LoVo (cell line): ENCODE results near the gene KIF1C.

Source experiments
- DNase-seq: peaks from one replicate; pipeline ENCODE4 v3.0.0-alpha.2; 2016; ENCODE audit warnings: low spot score

KIF1C gene

DNA sequence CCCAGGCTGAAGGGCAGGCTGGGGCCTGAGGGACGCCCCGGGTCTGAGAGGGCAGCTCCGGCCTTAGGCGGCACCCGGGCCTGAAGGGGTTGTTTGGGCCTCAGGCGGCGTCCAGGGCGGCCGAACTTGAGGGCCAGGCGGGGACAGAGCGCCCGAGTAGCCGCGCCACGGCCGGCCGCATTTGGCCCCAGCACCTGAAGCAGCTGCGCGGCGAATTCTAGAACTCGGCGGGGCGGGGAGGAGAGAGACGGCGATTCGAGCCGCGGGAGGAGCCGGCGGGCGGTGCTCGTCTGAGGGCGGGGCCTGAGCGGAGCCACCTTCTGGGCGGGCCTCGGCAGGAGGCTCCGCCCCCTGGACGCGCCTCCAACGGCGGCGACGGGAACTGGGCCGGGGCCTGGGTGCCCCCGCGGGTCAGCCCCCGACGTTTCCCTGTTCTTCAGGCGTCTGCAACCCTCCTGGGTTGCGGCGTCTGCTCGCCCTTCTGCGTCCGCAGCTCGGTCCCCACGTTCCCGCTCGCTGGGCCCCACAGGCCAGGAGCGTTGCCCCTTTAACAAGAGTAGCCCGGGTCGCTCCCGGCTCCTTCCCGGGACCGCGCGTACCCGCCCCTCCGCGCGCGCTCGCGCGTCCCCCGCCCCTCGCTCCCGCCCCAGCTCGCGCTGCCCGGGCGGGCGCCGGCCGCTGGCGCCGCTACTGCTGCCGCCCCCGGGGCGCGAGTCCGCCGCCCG lies at the start of gene KIF1C, which contains the start of gene INCA1:
Gene KIF1C, plus strand, starts transcription at position 649 of the 725 bp plus-strand sequence. CDS start 2,297 bp downstream, outside the sequence.
Gene INCA1, minus strand, starts transcription at position 221 of the 725 bp plus-strand sequence. CDS start 3,085 bp downstream, outside the sequence.
- peak; percentile 93 for DNase-seq

DNA sequence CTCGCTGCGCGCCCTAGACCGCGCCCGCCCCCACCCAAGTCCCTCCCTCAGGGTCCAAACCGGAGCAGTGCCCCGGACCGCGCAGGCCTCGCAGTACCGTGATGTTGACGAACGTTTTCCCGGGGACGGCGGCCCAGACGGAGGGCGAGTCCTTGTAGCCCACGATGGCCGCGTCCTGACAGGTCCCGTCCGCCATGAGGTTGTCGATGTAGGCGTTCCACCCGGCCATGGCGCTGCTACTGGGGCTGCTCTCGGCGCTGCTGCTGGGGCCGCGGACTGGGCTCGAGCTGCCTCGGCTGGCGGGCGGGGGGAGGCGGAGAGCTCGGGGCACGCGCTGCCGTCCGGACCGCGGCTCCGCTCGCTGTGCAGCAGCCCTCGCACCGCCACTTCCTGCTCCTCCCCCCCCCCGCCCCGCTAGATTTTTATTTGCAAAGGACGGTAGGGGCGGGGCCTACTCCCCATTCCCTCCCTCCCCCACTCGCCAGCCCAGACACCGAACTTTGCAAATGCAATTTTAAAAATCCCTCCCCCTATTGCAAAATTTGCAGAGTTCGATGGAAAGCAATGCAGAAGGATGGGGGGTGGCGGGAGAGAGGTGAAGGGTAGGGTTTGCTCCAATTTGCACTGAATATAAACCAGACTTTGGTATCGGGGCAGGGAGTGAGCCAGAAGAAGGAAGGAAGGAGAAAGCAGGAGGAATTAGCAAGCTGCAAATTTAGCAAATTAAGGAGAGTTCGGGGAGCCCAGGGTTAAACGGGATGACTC lies 49.4 kb upstream of the KIF1C start, which contains the start of gene PFN1:
Gene PFN1, minus strand, starts transcription at position 365 of the 765 bp plus-strand sequence. Its CDS starts 136 bp downstream, at position 229.
- peak; percentile 85 for DNase-seq

DNA sequence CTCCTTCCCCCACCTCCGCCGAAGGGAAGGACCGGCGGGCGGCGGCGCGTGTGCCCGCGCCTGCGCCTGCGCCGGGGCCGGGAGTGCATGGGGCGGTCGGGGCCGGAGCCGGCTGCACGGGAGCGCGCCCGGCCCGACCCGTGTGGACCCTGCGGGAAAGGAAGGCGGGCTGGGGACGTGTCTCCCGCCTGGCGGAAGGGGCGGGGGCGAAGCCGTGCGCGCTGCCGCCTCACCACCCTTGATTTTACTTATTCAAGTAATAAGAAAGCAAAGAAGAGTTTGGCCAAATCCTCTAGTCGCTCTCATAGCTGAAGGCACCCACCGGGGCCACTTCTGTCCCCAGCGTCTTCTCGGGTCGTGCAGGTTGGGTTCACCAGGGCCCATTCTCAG lies 48.8 kb upstream of the KIF1C start:
- DNase-seq = peak; percentile 79

GRCh38 chr17:4949321-4950074 lies 48.3 kb upstream of the KIF1C start:
- DNase-seq = peak; percentile 77

- peak; percentile 46 for DNase-seq
These were observed 47.5 kb upstream of the KIF1C start for GRCh38 chr17:4950075-4950745.

DNA sequence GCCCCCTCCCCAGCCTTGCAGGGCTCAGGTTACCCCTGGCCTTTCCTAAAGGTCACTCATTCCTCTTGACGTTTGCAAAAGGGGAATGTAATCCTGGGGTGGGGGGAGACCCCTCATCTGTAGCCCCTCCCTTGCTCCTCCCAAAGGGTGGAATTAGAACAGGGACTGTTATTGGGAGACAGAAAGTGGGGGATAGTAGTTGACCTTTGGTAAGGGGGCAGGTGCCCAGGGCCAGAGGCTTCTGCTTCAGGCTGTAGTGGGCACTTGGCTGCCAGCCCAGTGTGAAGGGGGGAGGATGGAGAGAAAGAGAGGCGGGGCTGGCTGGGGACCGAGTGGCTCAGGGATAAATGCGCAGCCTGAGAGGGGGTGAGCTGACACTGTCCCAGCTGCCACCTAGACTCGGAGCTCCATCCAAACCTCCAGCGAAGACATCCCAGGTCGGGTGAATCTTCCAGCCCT lies 47.0 kb upstream of the KIF1C start, which contains the start of gene ENO3:
Gene ENO3, plus strand, starts transcription at position 374 of the 459 bp plus-strand sequence. CDS start 711 bp downstream, outside the sequence.
- DNase-seq = no peak

DNA sequence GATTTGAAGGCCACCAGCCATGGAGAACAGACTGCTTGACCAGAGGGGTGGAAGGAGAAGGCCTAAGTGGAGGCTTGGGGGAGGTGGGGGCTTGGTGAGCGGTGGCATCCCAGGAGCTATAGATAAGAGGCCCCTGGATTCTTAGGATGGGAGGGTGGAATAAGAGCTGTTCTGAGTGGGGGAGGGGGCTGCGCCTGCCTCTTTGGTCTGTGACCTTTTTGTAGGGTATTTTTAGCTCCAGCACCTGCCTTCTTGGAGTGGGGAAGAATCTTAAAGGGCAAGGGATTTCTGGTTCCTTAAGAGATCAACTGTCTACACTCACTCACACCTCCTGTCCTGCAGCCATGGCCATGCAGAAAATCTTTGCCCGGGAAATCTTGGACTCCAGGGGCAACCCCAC lies 46.3 kb upstream of the KIF1C start:
- no peak for DNase-seq

- DNase-seq = no peak
These were observed 44.2 kb upstream of the KIF1C start for GRCh38 chr17:4953451-4953961.

- DNase-seq = no peak
These were observed 42.7 kb upstream of the KIF1C start for GRCh38 chr17:4955091-4955490.

DNA sequence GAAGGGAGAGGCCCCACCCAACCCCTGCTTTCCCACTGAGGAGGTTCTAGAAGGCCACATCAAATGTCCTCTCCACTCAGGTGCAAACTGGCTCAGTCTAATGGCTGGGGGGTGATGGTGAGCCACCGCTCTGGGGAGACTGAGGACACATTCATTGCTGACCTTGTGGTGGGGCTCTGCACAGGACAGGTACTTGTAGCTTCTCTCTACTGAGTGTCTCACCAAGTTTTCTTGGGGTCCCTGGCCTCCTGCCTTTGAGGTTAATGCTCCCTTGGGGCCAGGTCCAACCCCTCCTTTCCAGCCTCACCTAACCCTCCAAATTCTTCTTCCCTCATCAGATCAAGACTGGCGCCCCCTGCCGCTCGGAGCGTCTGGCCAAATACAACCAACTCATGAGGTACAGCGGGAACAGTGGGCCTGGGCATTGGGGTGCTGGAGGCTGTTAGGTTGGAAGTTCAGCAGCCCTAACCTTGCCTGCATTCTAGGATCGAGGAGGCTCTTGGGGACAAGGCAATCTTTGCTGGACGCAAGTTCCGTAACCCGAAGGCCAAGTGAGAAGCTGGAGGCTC lies 41.2 kb upstream of the KIF1C start:
- no peak for DNase-seq

- no peak for DNase-seq
These were observed 39.6 kb upstream of the KIF1C start for GRCh38 chr17:4958102-4958501.

DNA sequence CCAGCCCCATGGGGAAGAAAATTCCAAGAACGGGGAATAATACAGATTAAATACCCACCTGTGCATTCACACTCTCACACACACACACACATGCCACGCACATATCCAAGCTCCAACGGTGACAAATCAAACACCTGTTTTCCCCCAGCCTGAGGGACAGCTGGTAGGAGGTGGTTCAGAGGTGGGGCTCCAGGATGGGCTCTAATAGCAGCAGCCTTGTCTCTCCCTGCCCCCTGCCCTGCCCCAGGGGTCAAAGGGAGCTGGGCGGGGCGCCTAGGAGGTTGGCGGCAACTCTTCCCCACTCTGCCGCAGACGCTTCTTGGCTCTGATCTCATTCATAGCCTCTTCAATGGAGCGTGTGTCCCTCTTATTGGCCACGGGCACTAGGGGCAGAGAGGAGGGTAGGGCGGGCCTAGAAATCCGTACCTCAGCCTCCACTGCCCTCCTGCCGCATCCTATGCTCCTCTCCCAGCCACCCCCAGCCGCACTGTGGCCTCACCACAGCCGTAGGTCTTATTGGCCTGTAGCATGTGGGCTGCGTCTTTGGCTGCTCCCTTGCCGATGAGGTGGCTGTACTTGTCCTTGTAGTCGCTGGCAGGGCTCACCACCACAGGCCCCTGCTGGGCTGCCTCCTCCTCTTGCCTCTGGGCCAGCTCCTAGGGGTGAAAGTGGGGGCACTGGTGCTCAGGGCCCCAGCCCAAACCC lies 38.3 kb upstream of the KIF1C start:
- no peak for DNase-seq

- DNase-seq = no peak
These were observed 37.3 kb upstream of the KIF1C start for GRCh38 chr17:4960279-4960922.

DNA sequence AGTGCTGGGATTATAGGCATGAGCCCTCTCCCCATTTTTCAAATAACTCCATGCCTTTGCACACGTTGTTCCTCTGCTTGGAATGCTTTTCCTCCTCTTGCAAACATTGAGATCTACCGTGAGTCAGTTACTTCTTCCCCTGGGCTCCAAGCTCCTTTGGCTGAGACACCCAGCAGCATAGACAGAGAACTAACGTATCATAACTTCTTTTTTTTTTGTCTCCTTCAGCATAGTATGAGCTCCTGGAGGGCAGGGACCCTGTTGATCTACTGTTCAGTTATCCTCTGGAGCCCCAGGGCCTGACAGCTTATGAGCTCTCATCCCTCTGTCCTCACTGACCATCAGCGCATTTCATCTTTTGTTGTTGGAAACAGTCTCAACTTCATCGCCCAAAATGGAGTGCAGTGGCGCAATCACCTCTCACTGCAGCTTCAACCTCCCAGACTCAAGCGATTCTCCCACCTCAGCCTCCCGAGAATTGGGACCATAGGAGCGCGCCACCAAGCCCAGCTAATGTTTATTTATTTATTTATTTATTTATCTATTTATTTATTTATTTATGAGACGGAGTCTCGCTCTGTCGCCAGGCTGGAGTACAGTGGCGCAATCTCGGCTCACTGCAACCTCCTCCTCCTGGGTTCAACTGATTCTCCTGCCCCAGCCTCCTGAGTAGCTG lies 32.3 kb upstream of the KIF1C start:
- no peak for DNase-seq

DNA sequence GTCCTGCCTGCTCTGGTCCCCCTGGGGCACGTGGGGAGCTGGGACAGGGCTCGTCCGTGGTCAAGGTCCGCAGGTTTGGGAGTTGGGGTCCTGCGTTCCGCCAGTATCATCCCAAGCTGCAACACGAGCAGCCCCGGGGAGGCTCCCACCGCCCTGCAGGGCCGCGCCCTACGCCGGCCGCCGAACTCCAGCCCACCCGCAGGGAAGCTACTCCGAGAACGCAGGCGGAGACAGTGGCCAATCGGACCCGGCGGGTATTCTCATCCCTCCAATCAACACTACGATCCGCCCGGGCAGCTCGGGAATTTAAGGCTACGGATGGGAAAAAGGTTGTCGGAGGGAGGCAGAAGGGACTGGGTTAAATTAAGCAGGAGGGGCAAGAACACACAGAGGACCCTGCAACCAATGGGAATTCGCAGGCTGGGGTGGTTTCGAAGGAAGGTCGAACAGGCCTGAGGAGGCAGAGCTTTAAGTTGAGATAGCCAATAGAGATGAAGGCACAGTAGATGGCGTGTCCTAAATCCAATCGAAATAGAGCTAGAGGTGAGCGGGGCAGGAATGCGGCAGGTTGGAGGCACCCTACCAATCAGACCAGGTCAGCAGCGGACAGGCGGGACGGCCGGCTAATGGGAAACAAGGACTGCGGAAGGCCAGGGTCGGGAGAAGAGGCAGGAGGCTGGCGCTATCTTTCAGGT lies 30.8 kb upstream of the KIF1C start:
- DNase-seq = peak; percentile 99

DNA sequence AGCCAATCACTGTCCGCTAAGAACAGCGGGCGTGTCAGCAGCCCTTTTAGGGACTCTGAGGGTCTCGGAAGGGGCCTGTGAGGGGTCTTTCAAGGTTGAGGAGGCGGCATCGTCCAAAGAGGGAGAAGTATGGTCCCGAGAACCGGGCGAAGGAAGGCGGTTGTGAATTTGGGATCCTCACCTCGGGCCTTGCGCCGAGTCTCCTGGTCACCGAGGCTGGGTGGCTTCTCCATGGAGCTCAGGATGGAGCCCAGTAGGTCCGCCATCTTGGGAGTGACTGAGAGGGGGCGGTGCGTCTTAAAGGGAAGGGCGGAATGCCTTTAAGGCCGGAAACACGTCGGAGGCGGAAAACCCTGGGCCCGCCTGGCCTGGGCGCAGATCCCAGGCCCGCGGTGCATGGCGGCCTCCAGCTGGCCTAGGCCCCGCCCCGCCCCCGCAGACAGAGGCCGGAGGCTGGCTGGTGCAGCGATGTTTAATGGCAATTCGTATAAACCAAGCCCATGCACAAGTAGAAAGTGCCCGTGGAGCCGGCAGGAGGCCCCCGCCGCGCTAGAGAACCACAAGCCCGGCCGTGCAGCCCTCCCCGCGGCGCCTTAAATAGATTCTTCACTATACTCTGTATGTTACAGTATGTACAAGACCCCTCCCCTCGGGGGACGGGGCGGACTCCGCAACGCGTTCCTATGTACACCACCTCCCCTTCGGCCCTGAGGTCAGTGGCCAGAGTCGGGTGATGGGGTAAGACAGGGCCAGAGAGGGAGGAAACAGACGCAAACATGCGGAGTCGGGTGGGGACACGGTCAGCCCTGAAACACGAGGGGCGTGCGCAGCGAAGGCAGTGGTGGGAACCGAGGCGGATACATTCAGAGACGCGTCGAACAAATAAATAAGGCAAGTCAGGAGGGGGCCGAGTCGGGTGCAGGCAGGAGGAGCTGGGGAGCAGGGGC lies 29.9 kb upstream of the KIF1C start, which contains the start of gene SPAG7:
Gene SPAG7, minus strand, starts transcription at position 279 of the 947 bp plus-strand sequence. Its CDS starts 13 bp downstream, at position 266.
- DNase-seq = peak; percentile 96

DNA sequence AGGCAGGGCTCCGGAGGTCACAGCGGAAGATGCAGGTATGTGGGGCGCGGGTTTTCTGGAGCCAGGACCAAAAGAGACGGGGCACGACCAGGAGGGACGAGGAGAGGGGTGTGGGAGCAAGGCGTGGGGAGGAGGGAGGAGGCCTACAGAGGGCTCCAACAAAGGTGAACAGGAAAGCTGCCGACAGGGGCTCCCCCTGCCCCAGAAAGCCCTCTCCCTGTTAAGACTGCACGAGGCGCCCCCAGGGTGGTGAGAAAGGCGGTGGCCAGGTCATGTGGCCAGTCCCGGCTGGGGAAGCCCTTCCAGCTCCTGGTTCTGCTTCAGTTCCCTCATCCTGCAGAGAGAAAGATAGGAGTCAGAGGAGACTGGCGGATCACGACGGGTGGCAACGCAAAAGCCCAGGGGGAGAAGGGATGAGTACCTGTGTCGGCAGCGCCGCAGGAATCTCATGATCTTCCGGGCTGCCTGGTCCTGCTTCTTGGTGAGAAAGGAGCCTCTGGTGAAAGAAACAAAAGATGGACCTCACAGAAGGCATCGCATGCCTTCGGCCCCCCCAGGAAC lies 29.2 kb upstream of the KIF1C start:
- no peak for DNase-seq
